ENCODE data around the gene TLN1. TPM values are rescaled to one million over a fixed set of nuclear protein-coding genes. Genes with fewer than 3 reads are reported as not detected.

Gene TLN1
- total RNA-seq, 5 donors from 2014 or later (not counting 1 experiment from before 2014, with no cell fraction given): 229 to 366 (median 294) TPM

DNA sequence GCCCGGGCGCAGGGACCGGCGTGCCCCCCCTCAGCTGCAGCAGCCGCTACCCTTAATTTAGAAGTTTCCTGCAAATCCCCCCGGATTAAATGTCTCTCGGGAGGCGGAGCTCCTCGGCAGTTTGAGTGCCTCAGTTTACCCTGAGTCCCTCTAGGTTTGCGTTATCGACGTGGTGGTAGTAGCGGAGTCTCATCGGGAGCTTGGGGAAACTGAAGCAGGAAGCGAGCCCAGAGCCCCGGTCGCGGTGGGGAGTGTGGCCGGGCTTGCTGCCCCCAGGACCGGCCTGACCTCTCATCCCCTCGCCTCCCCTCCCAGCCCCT is 41.7 kb downstream of the TLN1 start:
- Mint-ChIP-seq H3K4me1 (peaks cover 23 to 28% (median 27%) of the 10 kb centered on the region in 3 donors), H3K4me3 (peak overlapping the region; percentile 78 to 87 (median 82)), H3K9me3 (no peaks in the 10 kb centered on the region), H3K36me3 (no peaks in the 10 kb centered on the region), H3K27ac (no peak overlapping the region), H3K27me3 (no peaks in the 10 kb centered on the region)
- DNase-seq (peak in 2 of 35 experiments; percentile 7 to 22), ATAC-seq (replicated peaks in 1 of 4) (peak in 1 of 4 experiments; percentile 18)
- Histone ChIP-seq H3K27me3 (replicated peaks in 1 of 2; ENCODE audit: control insufficient read depth in 2 of 2, extremely low read depth in 1 of 2, insufficient read depth in 2 of 2, low read length in 1 of 2) (no peaks in the 10 kb centered on the region), H3K4me1 (ENCODE audit: control insufficient read depth in 1 of 2, extremely low read depth in 1 of 2, insufficient read depth in 2 of 2, low read length in 2 of 2) (peaks cover 2 to 26% of the 10 kb centered on the region in 2 experiments), H3K9me3 (no peaks in the 10 kb centered on the region), H3K27ac (ENCODE audit: low read length) (no peak overlapping the region), H3K36me3 (ENCODE audit: control insufficient read depth in 2 of 2, extremely low read depth in 1 of 2, insufficient read depth in 1 of 2, low read length in 1 of 2) (no peaks in the 10 kb centered on the region), H3K4me3 (ENCODE audit: control insufficient read depth in 1 of 2, extremely low read depth in 1 of 2, low read length in 1 of 2) (peak overlapping the region; percentile 49 to 74)
- WGBS (ENCODE audit: insufficient coverage): 6% methylated on average over 17 of the region's 21 CpGs
- CTCF ChIA-PET: interaction anchor here in 1 of 2 donors (0.6 to 1.3 kb wide), 4 partner anchors 12 to 51 kb away, joined by 3 read pairs; partner anchors contain the start of genes CCDC107 and RMRP
- POLR2A ChIA-PET: no interaction called here

DNA sequence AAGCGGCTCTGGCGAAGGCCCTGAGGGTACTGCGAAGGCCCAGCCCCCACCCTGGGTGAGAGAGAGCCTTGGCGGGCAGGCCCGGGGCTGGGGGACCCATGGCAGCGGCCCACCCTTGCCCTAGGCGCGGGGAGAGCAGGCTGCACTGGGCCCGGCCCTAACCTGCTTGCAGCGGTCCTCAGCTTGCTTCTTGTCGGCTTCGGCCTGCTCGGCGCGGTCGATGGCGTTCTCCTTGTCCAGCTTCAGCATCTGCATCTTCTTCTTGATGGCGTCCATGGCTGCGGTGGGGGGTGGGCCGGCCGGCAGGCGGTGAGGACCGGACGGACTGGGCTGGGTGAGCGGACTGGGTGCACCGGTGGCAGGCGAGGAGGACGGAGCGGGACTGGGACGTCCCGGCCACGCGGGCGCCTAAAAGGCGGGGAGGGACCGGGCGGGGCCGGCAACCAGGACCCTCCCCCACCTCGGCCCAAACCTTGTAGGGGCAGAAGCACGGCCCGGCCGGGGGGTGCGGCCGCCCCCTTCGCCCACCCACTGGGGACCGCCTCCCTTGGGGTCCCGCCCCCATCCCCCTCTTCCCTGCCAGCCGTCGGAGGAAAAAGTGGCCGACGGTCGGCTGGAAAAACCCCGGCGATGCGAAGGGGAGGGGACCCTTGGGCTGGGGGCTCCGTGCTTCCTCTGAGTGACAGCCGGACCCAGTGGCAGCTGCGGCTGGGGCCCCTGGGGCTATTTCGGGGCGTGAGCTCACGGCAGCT is 42.3 kb downstream of the TLN1 start, which contains the start of gene TPM2:
TSS of gene TPM2 (minus strand) at position 384 of the 752 bp plus-strand sequence. CDS start at position 276, 108 bp downstream.
- Histone ChIP-seq H3K4me1 (ENCODE audit: control insufficient read depth in 1 of 2, extremely low read depth in 1 of 2, insufficient read depth in 2 of 2, low read length in 2 of 2) (peaks cover 2 to 26% of the 10 kb centered on the region in 2 experiments), H3K27me3 (replicated peaks in 1 of 2; ENCODE audit: control insufficient read depth in 2 of 2, extremely low read depth in 1 of 2, insufficient read depth in 2 of 2, low read length in 1 of 2) (no peaks in the 10 kb centered on the region), H3K9me3 (no peaks in the 10 kb centered on the region), H3K36me3 (ENCODE audit: control insufficient read depth in 2 of 2, extremely low read depth in 1 of 2, insufficient read depth in 1 of 2, low read length in 1 of 2) (no peaks in the 10 kb centered on the region), H3K4me3 (ENCODE audit: control insufficient read depth in 1 of 2, extremely low read depth in 1 of 2, low read length in 1 of 2) (peak within 1 kb of the TSS; percentile 61 to 74), H3K27ac (ENCODE audit: low read length) (peak within 1 kb of the TSS; percentile 48)
- peaks cover 23 to 28% (median 27%) of the 10 kb centered on the region in 3 donors for H3K4me1 Mint-ChIP-seq
- H3K9me3 Mint-ChIP-seq: no peaks in the 10 kb centered on the region
- CTCF ChIA-PET: interaction anchor here in 1 of 2 donors (0.6 to 1.3 kb wide), 4 partner anchors 12 to 52 kb away, joined by 3 read pairs; partner anchors contain the start of genes CCDC107 and RMRP
- 69% methylated on average over 32 of the region's 61 CpGs for WGBS (ENCODE audit: insufficient coverage)
- H3K36me3 Mint-ChIP-seq: no peaks in the 10 kb centered on the region
- H3K27ac Mint-ChIP-seq: peak within 1 kb of the TSS; percentile 80 to 85
- no peak for ATAC-seq (replicated peaks in 1 of 4)
- no peak for DNase-seq
- peak within 1 kb of the TSS; percentile 82 to 87 (median 83) for H3K4me3 Mint-ChIP-seq
- H3K27me3 Mint-ChIP-seq: no peaks in the 10 kb centered on the region
- POLR2A ChIA-PET: no interaction called here

DNA sequence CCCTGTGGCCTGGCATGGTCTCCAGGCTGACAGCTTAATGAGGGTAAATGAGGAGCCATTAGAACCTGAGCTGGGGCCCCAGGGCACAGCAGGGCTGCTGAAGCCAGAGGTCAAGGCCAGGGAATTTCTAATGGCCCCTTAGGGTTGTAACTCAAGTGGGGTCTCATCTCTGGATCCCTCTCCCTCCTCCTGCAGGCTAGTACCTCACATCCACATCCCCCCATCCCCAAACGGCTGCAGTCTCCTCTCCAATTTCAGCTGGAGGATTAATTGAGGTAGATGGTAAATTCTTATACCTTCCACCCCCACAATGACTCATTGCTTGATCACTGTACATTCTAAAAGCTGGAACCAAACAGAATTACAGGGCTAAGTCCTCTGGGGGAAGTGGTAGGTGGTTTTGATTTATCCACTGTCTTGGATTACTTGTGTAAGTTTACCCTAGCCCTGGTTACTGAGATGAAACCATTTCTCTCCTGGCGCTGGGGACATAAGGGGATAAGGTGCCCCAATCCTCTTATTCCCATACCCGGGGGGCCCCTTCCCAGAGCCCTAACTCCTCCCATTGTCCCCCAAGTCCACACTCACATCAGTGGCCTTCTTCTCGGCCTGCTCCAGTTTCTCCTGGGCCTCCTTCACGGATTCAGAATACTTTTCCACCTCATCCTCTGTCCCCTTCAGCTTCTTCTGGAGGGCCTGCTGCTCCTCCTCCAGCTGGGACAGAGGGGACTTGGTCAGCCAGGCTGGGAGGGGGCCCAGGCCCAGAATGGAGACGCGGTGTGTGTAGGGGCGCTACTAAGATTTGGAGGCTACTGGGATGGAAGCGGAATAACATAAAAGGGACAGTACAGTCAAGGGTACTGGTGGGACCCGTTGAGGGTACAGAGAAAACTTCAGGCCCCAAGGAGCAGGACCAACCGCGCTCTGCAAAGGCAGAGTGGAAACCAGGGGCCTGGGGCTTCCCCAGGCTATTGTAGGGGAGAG is 43.1 kb downstream of the TLN1 start:
- Histone ChIP-seq H3K4me1 (ENCODE audit: control insufficient read depth in 1 of 2, extremely low read depth in 1 of 2, insufficient read depth in 2 of 2, low read length in 2 of 2) (peaks cover 2 to 26% of the 10 kb centered on the region in 2 experiments), H3K4me3 (ENCODE audit: control insufficient read depth in 1 of 2, extremely low read depth in 1 of 2, low read length in 1 of 2) (no peak overlapping the region), H3K27me3 (replicated peaks in 1 of 2; ENCODE audit: control insufficient read depth in 2 of 2, extremely low read depth in 1 of 2, insufficient read depth in 2 of 2, low read length in 1 of 2) (no peaks in the 10 kb centered on the region), H3K36me3 (ENCODE audit: control insufficient read depth in 2 of 2, extremely low read depth in 1 of 2, insufficient read depth in 1 of 2, low read length in 1 of 2) (no peaks in the 10 kb centered on the region), H3K9me3 (no peaks in the 10 kb centered on the region), H3K27ac (ENCODE audit: low read length) (no peak overlapping the region)
- H3K4me1 Mint-ChIP-seq: peaks cover 23 to 28% (median 27%) of the 10 kb centered on the region in 3 donors
- no peaks in the 10 kb centered on the region for H3K9me3 Mint-ChIP-seq
- ChIA-PET CTCF (interaction anchor here (0.6 to 1.4 kb wide), 2 partner anchors 8 to 41 kb away, joined by 3 to 4 read pairs; no protein-coding TSS in a partner anchor), POLR2A (no interaction called here)
- H3K27ac Mint-ChIP-seq: peak overlapping the region; percentile 79 to 85
- 96% methylated on average over 10 of the region's 12 CpGs for WGBS (ENCODE audit: insufficient coverage)
- ATAC-seq (replicated peaks in 1 of 4): peak in 3 of 4 experiments; percentile 17 to 58 (median 42)
- H3K36me3 Mint-ChIP-seq: no peaks in the 10 kb centered on the region
- no peaks in the 10 kb centered on the region for H3K27me3 Mint-ChIP-seq
- DNase-seq: peak in 1 of 35 experiments; percentile 11
- peak overlapping the region; percentile 61 to 77 (median 69) for H3K4me3 Mint-ChIP-seq

DNA sequence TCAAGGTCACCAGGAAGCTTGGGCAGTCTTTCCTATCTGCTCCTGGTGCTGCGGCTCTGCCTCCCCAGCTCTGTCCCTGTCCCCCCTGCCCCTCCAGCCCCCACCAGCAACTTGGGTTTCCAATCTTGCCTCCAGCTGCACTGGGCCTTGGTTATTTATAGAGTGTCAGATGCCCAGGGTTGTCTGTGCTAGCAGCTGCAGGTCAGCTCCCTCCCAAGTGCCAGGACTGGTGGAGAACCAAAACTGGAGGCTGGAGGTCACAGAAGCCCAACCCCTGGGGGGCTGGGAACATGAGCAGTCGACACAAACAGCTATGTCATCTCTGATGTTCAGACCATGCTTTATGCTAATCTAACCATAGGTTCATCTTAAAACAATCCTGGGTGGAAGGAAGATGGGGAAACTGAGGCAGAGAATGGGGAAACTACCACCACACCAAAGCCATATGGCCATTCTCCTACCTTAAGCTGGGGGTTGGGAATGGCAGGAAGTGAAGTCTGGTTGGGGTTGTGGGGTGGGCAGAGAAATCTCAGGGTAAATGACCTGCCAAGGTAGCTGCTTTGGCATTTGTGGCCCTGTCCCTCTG is 43.9 kb downstream of the TLN1 start:
- DNase-seq: no peak
- peaks cover 23 to 28% (median 27%) of the 10 kb centered on the region in 3 donors for H3K4me1 Mint-ChIP-seq
- H3K9me3 Mint-ChIP-seq: no peaks in the 10 kb centered on the region
- H3K27me3 Mint-ChIP-seq: no peaks in the 10 kb centered on the region
- H3K4me3 ChIP-seq (ENCODE audit: control insufficient read depth in 1 of 2, extremely low read depth in 1 of 2, low read length in 1 of 2): no peak overlapping the region
- H3K4me3 Mint-ChIP-seq: no peak overlapping the region
- CTCF ChIA-PET: interaction anchor here (0.6 to 1.4 kb wide), 2 partner anchors 9 to 40 kb away, joined by 3 to 4 read pairs; no protein-coding TSS in a partner anchor
- POLR2A ChIA-PET: no interaction called here
- H3K36me3 ChIP-seq (ENCODE audit: control insufficient read depth in 2 of 2, extremely low read depth in 1 of 2, insufficient read depth in 1 of 2, low read length in 1 of 2): no peaks in the 10 kb centered on the region
- H3K27me3 ChIP-seq (replicated peaks in 1 of 2; ENCODE audit: control insufficient read depth in 2 of 2, extremely low read depth in 1 of 2, insufficient read depth in 2 of 2, low read length in 1 of 2): no peaks in the 10 kb centered on the region
- no peak overlapping the region for H3K27ac ChIP-seq (ENCODE audit: low read length)
- H3K36me3 Mint-ChIP-seq: no peaks in the 10 kb centered on the region
- no peak for ATAC-seq (replicated peaks in 1 of 4)
- peaks cover 2 to 26% of the 10 kb centered on the region in 2 experiments for H3K4me1 ChIP-seq (ENCODE audit: control insufficient read depth in 1 of 2, extremely low read depth in 1 of 2, insufficient read depth in 2 of 2, low read length in 2 of 2)
- H3K9me3 ChIP-seq: no peaks in the 10 kb centered on the region
- H3K27ac Mint-ChIP-seq: peak overlapping the region; percentile 39 to 85
- no CpG with 5 or more reads among the region's 2 CpGs for WGBS (ENCODE audit: insufficient coverage)

DNA sequence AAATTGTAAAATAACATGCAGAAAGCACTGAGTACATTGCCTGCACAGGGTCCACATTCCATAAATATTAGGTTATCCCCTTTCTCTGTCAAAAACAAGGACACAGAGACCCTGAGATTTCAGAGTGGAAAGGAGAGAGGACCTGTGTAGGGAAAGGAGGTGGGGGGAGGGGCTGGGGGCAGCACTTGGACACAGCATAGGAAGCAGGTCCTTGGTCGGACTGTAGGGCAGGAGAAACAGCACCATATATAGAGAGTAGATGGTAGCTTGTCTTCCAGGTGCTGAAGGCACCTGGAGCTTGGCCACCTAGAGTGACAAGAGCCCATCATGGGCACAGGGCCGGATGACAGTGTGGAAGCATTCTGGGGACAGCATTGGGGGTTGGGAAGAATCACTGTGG is 44.7 kb downstream of the TLN1 start:
- H3K36me3 ChIP-seq (ENCODE audit: control insufficient read depth in 2 of 2, extremely low read depth in 1 of 2, insufficient read depth in 1 of 2, low read length in 1 of 2): no peaks in the 10 kb centered on the region
- CTCF ChIA-PET: interaction anchor here in 1 of 2 donors (1.4 kb wide), 1 partner anchor 9 kb away, joined by 4 read pairs; no protein-coding TSS in a partner anchor
- ATAC-seq (replicated peaks in 1 of 4) (no peak), DNase-seq (no peak)
- no peaks in the 10 kb centered on the region for H3K27me3 ChIP-seq (replicated peaks in 1 of 2; ENCODE audit: control insufficient read depth in 2 of 2, extremely low read depth in 1 of 2, insufficient read depth in 2 of 2, low read length in 1 of 2)
- no peak overlapping the region for H3K27ac ChIP-seq (ENCODE audit: low read length)
- peaks cover 2 to 26% of the 10 kb centered on the region in 2 experiments for H3K4me1 ChIP-seq (ENCODE audit: control insufficient read depth in 1 of 2, extremely low read depth in 1 of 2, insufficient read depth in 2 of 2, low read length in 2 of 2)
- H3K4me3 ChIP-seq (ENCODE audit: control insufficient read depth in 1 of 2, extremely low read depth in 1 of 2, low read length in 1 of 2): no peak overlapping the region
- Mint-ChIP-seq H3K27me3 (no peaks in the 10 kb centered on the region), H3K9me3 (no peaks in the 10 kb centered on the region), H3K27ac (peak overlapping the region in 1 of 2 donors; percentile 85), H3K36me3 (peaks cover 3% of the 10 kb centered on the region), H3K4me3 (no peak overlapping the region), H3K4me1 (peaks cover 23 to 28% (median 27%) of the 10 kb centered on the region in 3 donors)
- 100% methylated on average over 2 of the region's 2 CpGs for WGBS (ENCODE audit: insufficient coverage)
- POLR2A ChIA-PET: no interaction called here
- no peaks in the 10 kb centered on the region for H3K9me3 ChIP-seq
